ENCODE results near the gene GTF2A2.
"Not testable (repeated sequence)": the region's sequence is repeated elsewhere in the genome, so short reads cannot be mapped to it uniquely, and the experiment has no call there.

Gene GTF2A2

GRCh38 chr15:59659366-59659765, 2.1 kb upstream of the GTF2A2 start:
- DNase-seq: no peak
- Histone ChIP-seq H3K9me3 (no peaks in the 10 kb centered on the region), H3K4me1 (no peaks in the 10 kb centered on the region), H3K4me3 (ENCODE audit: low read depth, low read length) (no peak overlapping the region), H3K36me3 (peaks cover 14% of the 10 kb centered on the region), H3K27me3 (no peaks in the 10 kb centered on the region)
- TF ChIP-seq CTCF (IDR thresholded peaks at IDR 0.05; ENCODE audit: low read depth, low read length): no peak

GRCh38 chr15:59657635-59658125, 365 bp upstream of the GTF2A2 start:
- Histone ChIP-seq H3K4me3 (ENCODE audit: low read depth, low read length) (peak overlapping the region; percentile 86), H3K9me3 (no peaks in the 10 kb centered on the region), H3K36me3 (peaks cover 22% of the 10 kb centered on the region), H3K4me1 (no peaks in the 10 kb centered on the region), H3K27me3 (no peaks in the 10 kb centered on the region)
- no peak for TF ChIP-seq CTCF (IDR thresholded peaks at IDR 0.05; ENCODE audit: low read depth, low read length)
- DNase-seq: no peak

GRCh38 chr15:59654046-59654445, 3.3 kb downstream of the GTF2A2 start:
- no peak for TF ChIP-seq CTCF (IDR thresholded peaks at IDR 0.05; ENCODE audit: low read depth, low read length)
- Histone ChIP-seq H3K9me3 (no peaks in the 10 kb centered on the region), H3K36me3 (peaks cover 50% of the 10 kb centered on the region), H3K4me3 (ENCODE audit: low read depth, low read length) (no peak overlapping the region), H3K4me1 (no peaks in the 10 kb centered on the region), H3K27me3 (no peaks in the 10 kb centered on the region)
- DNase-seq: no peak

- TF ChIP-seq CTCF (IDR thresholded peaks at IDR 0.05; ENCODE audit: low read depth, low read length): no peak
- no peaks in the 10 kb centered on the region for H3K4me1 ChIP-seq
- no peak overlapping the region for H3K4me3 ChIP-seq (ENCODE audit: low read depth, low read length)
- no peak for DNase-seq
- peaks cover 63% of the 10 kb centered on the region for H3K36me3 ChIP-seq
- no peaks in the 10 kb centered on the region for H3K27me3 ChIP-seq
- H3K9me3 ChIP-seq: no peaks in the 10 kb centered on the region
Measured at GRCh38 chr15:59649603-59650002, 7.7 kb downstream of the GTF2A2 start.

- no peak for TF ChIP-seq CTCF (IDR thresholded peaks at IDR 0.05; ENCODE audit: low read depth, low read length)
- DNase-seq: no peak
- no peaks in the 10 kb centered on the region for H3K9me3 ChIP-seq
- H3K4me1 ChIP-seq: no peaks in the 10 kb centered on the region
- H3K4me3 ChIP-seq (ENCODE audit: low read depth, low read length): no peak overlapping the region
- peaks cover 50% of the 10 kb centered on the region for H3K36me3 ChIP-seq
- H3K27me3 ChIP-seq: no peaks in the 10 kb centered on the region
Measured at GRCh38 chr15:59647085-59647484, 10.2 kb downstream of the GTF2A2 start.

- Histone ChIP-seq H3K27me3 (no peaks in the 10 kb centered on the region), H3K4me1 (no peaks in the 10 kb centered on the region), H3K36me3 (peaks cover 43% of the 10 kb centered on the region), H3K4me3 (ENCODE audit: low read depth, low read length) (no peak overlapping the region), H3K9me3 (no peaks in the 10 kb centered on the region)
- DNase-seq: no peak
- TF ChIP-seq CTCF (IDR thresholded peaks at IDR 0.05; ENCODE audit: low read depth, low read length): no peak
Measured at GRCh38 chr15:59646277-59646676, 11.0 kb downstream of the GTF2A2 start.

- not testable (repeated sequence) for DNase-seq; H3K4me1 ChIP-seq; H3K27me3 ChIP-seq; H3K9me3 ChIP-seq; H3K4me3 ChIP-seq (ENCODE audit: low read depth, low read length)
- peaks cover 42% of the 10 kb centered on the region for H3K36me3 ChIP-seq
Measured at GRCh38 chr15:59645812-59646211, 11.5 kb downstream of the GTF2A2 start.

Data from BE2C (cell line).